Uterus (tissue), 2 donors: Measurements from ENCODE around the gene MILR1.

Experiments used
- POLR2A ChIP-seq, 2 donors: fragments of 450-650 bp; IDR thresholded peaks; one replicate each; pipeline ENCODE4 v1.6.1; 2016; ENCODE audit warnings: antibody characterized with exemption in 2 of 2, mild to moderate bottlenecking in 1 of 2, moderate library complexity in 1 of 2
- TF ChIP-seq, protein P1 (sequence below), 4 experiments: fragments of 200-600 bp in 2 of 4; fragments of 450-650 bp in 2 of 4; sonication (generic) in 2 of 4; IDR thresholded peaks; one replicate each; pipeline ENCODE4 v1.5.1; 2016 to 2019; ENCODE audit warnings: antibody characterized with exemption in 4 of 4, mild to moderate bottlenecking in 2 of 4, moderate library complexity in 1 of 4

DNA sequence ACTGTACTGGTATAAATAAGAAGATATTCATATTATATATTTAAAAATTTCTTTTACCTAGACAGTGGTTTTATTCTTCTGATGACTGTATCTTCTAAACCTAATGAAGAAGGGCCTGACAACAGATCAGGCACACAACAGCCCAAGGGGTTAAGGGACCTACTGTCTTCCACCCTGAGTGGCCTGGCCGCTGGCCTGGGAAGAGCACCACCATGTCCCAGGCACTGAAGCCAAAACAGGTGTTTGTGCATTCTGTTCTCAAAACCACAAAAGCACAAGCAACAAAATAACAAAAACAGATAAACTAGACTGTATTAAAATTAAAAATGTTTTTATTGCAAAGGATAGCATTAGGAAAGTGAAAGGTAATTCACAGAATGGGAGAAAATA, 49.2 kb upstream of the MILR1 start:
- TF ChIP-seq, protein P1, sequence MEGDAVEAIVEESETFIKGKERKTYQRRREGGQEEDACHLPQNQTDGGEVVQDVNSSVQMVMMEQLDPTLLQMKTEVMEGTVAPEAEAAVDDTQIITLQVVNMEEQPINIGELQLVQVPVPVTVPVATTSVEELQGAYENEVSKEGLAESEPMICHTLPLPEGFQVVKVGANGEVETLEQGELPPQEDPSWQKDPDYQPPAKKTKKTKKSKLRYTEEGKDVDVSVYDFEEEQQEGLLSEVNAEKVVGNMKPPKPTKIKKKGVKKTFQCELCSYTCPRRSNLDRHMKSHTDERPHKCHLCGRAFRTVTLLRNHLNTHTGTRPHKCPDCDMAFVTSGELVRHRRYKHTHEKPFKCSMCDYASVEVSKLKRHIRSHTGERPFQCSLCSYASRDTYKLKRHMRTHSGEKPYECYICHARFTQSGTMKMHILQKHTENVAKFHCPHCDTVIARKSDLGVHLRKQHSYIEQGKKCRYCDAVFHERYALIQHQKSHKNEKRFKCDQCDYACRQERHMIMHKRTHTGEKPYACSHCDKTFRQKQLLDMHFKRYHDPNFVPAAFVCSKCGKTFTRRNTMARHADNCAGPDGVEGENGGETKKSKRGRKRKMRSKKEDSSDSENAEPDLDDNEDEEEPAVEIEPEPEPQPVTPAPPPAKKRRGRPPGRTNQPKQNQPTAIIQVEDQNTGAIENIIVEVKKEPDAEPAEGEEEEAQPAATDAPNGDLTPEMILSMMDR (IDR thresholded peaks at IDR 0.05) = no peak
- TF ChIP-seq POLR2A (IDR thresholded peaks at IDR 0.05) = no peak
